HG02840 (cell line): ENCODE data around the gene CST4.
"Not testable (repeated sequence)": the region's sequence is repeated elsewhere in the genome, so short reads cannot be mapped to it uniquely, and the experiment has no call there.

ENCODE experiments used
- ATAC-seq: cut with Tn5 transposase; IDR thresholded peaks from one replicate; pipeline ENCODE4 v1.9.1; 2021; ENCODE audit warnings: mild to moderate bottlenecking, moderate library complexity, moderate number of reproducible peaks; ENCODE audit not compliant: unreplicated experiment, low FRiP score

CST4 gene

GRCh38 chr20:23690581-23690980 lies 1.7 kb upstream of the CST4 start:
- no peak for ATAC-seq

GRCh38 chr20:23689399-23689690 lies 507 bp upstream of the CST4 start:
- ATAC-seq = no peak

- ATAC-seq = no peak
Observed at GRCh38 chr20:23687986-23688385, 852 bp downstream of the CST4 start.

GRCh38 chr20:23686046-23686750 lies 2.6 kb downstream of the CST4 start:
- ATAC-seq = no peak

GRCh38 chr20:23685529-23685896 lies 3.3 kb downstream of the CST4 start:
- ATAC-seq = not testable (repeated sequence)

GRCh38 chr20:23684261-23684660 lies 4.6 kb downstream of the CST4 start:
- ATAC-seq = no peak

- ATAC-seq = no peak
Observed at GRCh38 chr20:23683807-23684206, 5.0 kb downstream of the CST4 start.

GRCh38 chr20:23683281-23683680 lies 5.6 kb downstream of the CST4 start:
- ATAC-seq = no peak

- ATAC-seq = no peak
Observed at GRCh38 chr20:23680146-23680545, 8.7 kb downstream of the CST4 start.

- ATAC-seq = no peak
Observed at GRCh38 chr20:23679133-23680092, 9.4 kb downstream of the CST4 start.

GRCh38 chr20:23673209-23673608 lies 15.6 kb downstream of the CST4 start:
- no peak for ATAC-seq

GRCh38 chr20:23672158-23672557 lies 16.7 kb downstream of the CST4 start:
- ATAC-seq = no peak

- ATAC-seq = no peak
Observed at GRCh38 chr20:23671479-23671878, 17.4 kb downstream of the CST4 start.

- no peak for ATAC-seq
Observed at GRCh38 chr20:23670361-23670760, 18.5 kb downstream of the CST4 start.

GRCh38 chr20:23669866-23670265 lies 19.0 kb downstream of the CST4 start:
- no peak for ATAC-seq

- ATAC-seq = no peak
Observed at GRCh38 chr20:23669327-23669726, 19.5 kb downstream of the CST4 start.

GRCh38 chr20:23668477-23668951 lies 20.3 kb downstream of the CST4 start:
- ATAC-seq = no peak

GRCh38 chr20:23667666-23668065 lies 21.2 kb downstream of the CST4 start:
- ATAC-seq = no peak

- no peak for ATAC-seq
Observed at GRCh38 chr20:23666698-23667097, 22.1 kb downstream of the CST4 start.

- ATAC-seq = no peak
Observed at GRCh38 chr20:23666189-23666588, 22.6 kb downstream of the CST4 start.

GRCh38 chr20:23664954-23665353 lies 23.9 kb downstream of the CST4 start:
- ATAC-seq = no peak

GRCh38 chr20:23664046-23664445 lies 24.8 kb downstream of the CST4 start:
- not testable (repeated sequence) for ATAC-seq
